H1 (cell line): ENCODE results near the gene PGD.

Experiments used
- EP300 ChIP-seq, 2 experiments: IDR thresholded peaks; 1 replicate in 1 of 2; 2 replicates in 1 of 2; pipeline ENCODE4 v1.6.1; 2011 to 2012; ENCODE audit warnings: low read depth in 2 of 2, low read length in 2 of 2, mild to moderate bottlenecking in 2 of 2, borderline replicate concordance in 1 of 2, inconsistent platforms in 1 of 2, moderate library complexity in 1 of 2
- EZH2 ChIP-seq: fragments of 200-600 bp; sonication (generic); IDR thresholded peaks from 2 replicates; pipeline ENCODE4 v1.7.1; 2012; ENCODE audit warnings: low read depth, mild to moderate bottlenecking, moderate library complexity, low read length, inconsistent platforms; ENCODE audit not compliant: severe bottlenecking
- PHF8 ChIP-seq: fragments of 200-600 bp; sonication (generic); conservative IDR thresholded peaks from 2 replicates; pipeline ENCODE4 v1.7.1; 2012; ENCODE audit warnings: low read depth, mild to moderate bottlenecking, inconsistent platforms, low read length, moderate library complexity
- POLR2AphosphoS5 ChIP-seq: IDR thresholded peaks from 2 replicates; pipeline ENCODE4 v1.6.1; 2011; ENCODE audit warnings: low read depth, low read length
- RBBP5 ChIP-seq: IDR thresholded peaks from 2 replicates; pipeline ENCODE4 v1.7.1; 2012; ENCODE audit warnings: low read depth, mild to moderate bottlenecking, inconsistent platforms, low read length, moderate library complexity, borderline replicate concordance
- RXRA ChIP-seq: IDR thresholded peaks from 2 replicates; pipeline ENCODE4 v1.6.1; 2011; ENCODE audit warnings: low read depth, mild to moderate bottlenecking, low read length, moderate library complexity; ENCODE audit not compliant: insufficient read depth
- YY1 ChIP-seq: IDR thresholded peaks from 2 replicates; pipeline ENCODE4 v1.6.1; 2011; ENCODE audit warnings: low read depth, mild to moderate bottlenecking, low read length
- TF ChIP-seq, protein P1 (sequence below): IDR thresholded peaks from 2 replicates; pipeline ENCODE4 v1.6.1; 2012; ENCODE audit warnings: inconsistent platforms
- TF ChIP-seq, protein P2 (sequence below), 3 experiments: IDR thresholded peaks; 1 replicate in 2 of 3; 2 replicates in 1 of 3; pipeline versions ENCODE4 v1.5.1 to v1.6.1; 2011; ENCODE audit warnings: low read length in 3 of 3, mild to moderate bottlenecking in 3 of 3, inconsistent platforms in 2 of 3, low read depth in 1 of 3, moderate library complexity in 1 of 3; ENCODE audit not compliant: insufficient read depth in 1 of 3; ENCODE audit errors: control extremely low read depth in 1 of 3

DNA sequence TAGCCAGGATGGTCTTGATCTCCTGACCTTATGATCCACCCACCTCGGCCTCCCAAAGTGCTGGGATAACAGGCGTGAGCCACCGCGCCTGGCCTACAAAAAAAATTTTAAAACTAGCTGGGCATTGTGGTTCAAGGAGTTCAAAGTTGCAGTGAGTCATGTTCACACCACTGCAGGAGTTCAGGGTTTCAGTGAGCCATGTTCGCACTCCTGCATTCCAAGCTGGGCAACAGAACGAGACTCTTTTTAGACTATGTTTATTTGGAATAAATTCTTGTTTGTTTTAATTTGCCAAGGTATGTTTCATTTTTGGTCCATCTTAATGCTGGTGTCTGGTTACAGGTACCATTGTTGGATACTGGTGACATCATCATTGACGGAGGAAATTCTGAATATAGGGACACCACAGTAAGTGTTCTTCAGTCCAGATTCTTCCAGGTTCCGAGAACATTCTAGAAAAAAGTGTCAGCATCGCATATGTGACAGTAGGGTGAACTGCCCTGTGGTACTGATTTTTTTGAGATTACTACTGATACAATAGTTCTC is 3.9 kb downstream of the PGD start:
- TF ChIP-seq PHF8 (no peak), RBBP5 (no peak), YY1 (no peak), EZH2 (no peak), EP300 (IDR thresholded peaks at IDR 0.05; ENCODE audit: borderline replicate concordance in 1 of 2, low read depth in 2 of 2, low read length in 2 of 2) (no peak), RXRA (no peak), POLR2AphosphoS5 (no peak)
- TF ChIP-seq, protein P1, sequence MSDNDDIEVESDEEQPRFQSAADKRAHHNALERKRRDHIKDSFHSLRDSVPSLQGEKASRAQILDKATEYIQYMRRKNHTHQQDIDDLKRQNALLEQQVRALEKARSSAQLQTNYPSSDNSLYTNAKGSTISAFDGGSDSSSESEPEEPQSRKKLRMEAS: no peak
- TF ChIP-seq, protein P2, sequence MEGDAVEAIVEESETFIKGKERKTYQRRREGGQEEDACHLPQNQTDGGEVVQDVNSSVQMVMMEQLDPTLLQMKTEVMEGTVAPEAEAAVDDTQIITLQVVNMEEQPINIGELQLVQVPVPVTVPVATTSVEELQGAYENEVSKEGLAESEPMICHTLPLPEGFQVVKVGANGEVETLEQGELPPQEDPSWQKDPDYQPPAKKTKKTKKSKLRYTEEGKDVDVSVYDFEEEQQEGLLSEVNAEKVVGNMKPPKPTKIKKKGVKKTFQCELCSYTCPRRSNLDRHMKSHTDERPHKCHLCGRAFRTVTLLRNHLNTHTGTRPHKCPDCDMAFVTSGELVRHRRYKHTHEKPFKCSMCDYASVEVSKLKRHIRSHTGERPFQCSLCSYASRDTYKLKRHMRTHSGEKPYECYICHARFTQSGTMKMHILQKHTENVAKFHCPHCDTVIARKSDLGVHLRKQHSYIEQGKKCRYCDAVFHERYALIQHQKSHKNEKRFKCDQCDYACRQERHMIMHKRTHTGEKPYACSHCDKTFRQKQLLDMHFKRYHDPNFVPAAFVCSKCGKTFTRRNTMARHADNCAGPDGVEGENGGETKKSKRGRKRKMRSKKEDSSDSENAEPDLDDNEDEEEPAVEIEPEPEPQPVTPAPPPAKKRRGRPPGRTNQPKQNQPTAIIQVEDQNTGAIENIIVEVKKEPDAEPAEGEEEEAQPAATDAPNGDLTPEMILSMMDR (IDR thresholded peaks at IDR 0.05; ENCODE audit: control extremely low read depth in 1 of 3, insufficient read depth in 1 of 3, low read depth in 1 of 3, low read length in 3 of 3): no peak
